Lung (tissue), 12 donors: ENCODE data around the gene GIT2. TPM values are rescaled to one million over a fixed set of nuclear protein-coding genes. Genes with fewer than 3 reads are reported as not detected.
"Not testable (repeated sequence)": the region's sequence is repeated elsewhere in the genome, so short reads cannot be mapped to it uniquely, and the experiment has no call there.

ENCODE experiments used
- ATAC-seq: fragments of 200-7000 bp; cut with Tn5 transposase; one replicate; pipeline ENCODE4 v1.9.1; 2020; ENCODE audit warnings: moderate number of reproducible peaks; ENCODE audit not compliant: insufficient read depth, low FRiP score
- DNase-seq, 3 donors: peaks; one replicate each; pipeline ENCODE4 v3.0.0-alpha.2; 2013 to 2017
- H3K27ac ChIP-seq, 2 donors: one replicate each; pipeline ENCODE4 v1.5.1; 2013; ENCODE audit warnings: mild to moderate bottlenecking in 2 of 2, moderate library complexity in 2 of 2, control low read depth in 1 of 2, inconsistent platforms in 1 of 2, low read depth in 1 of 2, low read length in 1 of 2
- H3K27me3 ChIP-seq, 3 donors: one replicate each; pipeline ENCODE4 v1.5.1; 2013; ENCODE audit warnings: low read length in 2 of 3; ENCODE audit not compliant: control insufficient read depth in 3 of 3, insufficient read depth in 3 of 3
- H3K36me3 ChIP-seq, 4 donors: one replicate each; pipeline ENCODE4 v1.5.1; 2013; ENCODE audit warnings: low read length in 4 of 4, mild to moderate bottlenecking in 1 of 4, moderate library complexity in 1 of 4; ENCODE audit not compliant: control insufficient read depth in 4 of 4, insufficient read depth in 4 of 4
- H3K4me1 ChIP-seq, 5 donors: one replicate each; pipeline ENCODE4 v1.5.1; 2013; ENCODE audit warnings: low read length in 5 of 5, mild to moderate bottlenecking in 2 of 5, moderate library complexity in 1 of 5; ENCODE audit not compliant: control insufficient read depth in 5 of 5, insufficient read depth in 5 of 5
- H3K4me3 ChIP-seq: one replicate; pipeline ENCODE4 v1.5.1; 2013; ENCODE audit warnings: mild to moderate bottlenecking, control low read depth, moderate library complexity
- H3K9ac ChIP-seq, 2 donors: one replicate each; pipeline ENCODE4 v1.5.1; 2013; ENCODE audit warnings: low read length in 2 of 2, control low read depth in 1 of 2; ENCODE audit not compliant: insufficient read depth in 1 of 2
- H3K9me3 ChIP-seq, 4 donors: one replicate each; pipeline ENCODE4 v1.5.1; 2013; ENCODE audit warnings: low read length in 3 of 4, mild to moderate bottlenecking in 1 of 4, moderate library complexity in 1 of 4; ENCODE audit not compliant: control insufficient read depth in 4 of 4, insufficient read depth in 3 of 4
- WGBS, 2 donors: extraction: QIAGEN DNeasy Blood & Tissue Kit; methylation state at CpG; one replicate each; pipeline ENCODE4 v1.1.7; 2013; 5-methylcytosine and 5-hydroxymethylcytosine counted together
- polyA plus RNA-seq, 2 donors: library from polyadenylated mRNA; stranded (reverse); fragments of 200-250 nt; gene quantifications; one replicate each; pipeline ENCODE4 v1.2.1, GENCODE V29; 2013
- total RNA-seq, 2 donors: library from RNA; depleted of rRNA in 1 of 2; stranded (reverse); fragments of >200 nt in 1 of 2; gene quantifications; one replicate each; pipeline ENCODE4 v1.2.1, GENCODE V29; 2014 to 2021
- TF ChIP-seq, protein P1 (sequence below): IDR thresholded peaks from 2 replicates; pipeline ENCODE4 v1.5.1; 2012; ENCODE audit warnings: mild to moderate bottlenecking; ENCODE audit errors: control extremely low read depth, extremely low read depth
- donor health status: control.
- donor health status: control.
- donor health status: Bipolar disorder and iron deficiency.
- donor health status: healthy.
- donor health status: DM: yes; HTN: yes; CAD: no.

The GIT2 gene
- total and polyA plus RNA-seq, 4 donors, result 13.5 to 75.8 (median 40.1) TPM

DNA sequence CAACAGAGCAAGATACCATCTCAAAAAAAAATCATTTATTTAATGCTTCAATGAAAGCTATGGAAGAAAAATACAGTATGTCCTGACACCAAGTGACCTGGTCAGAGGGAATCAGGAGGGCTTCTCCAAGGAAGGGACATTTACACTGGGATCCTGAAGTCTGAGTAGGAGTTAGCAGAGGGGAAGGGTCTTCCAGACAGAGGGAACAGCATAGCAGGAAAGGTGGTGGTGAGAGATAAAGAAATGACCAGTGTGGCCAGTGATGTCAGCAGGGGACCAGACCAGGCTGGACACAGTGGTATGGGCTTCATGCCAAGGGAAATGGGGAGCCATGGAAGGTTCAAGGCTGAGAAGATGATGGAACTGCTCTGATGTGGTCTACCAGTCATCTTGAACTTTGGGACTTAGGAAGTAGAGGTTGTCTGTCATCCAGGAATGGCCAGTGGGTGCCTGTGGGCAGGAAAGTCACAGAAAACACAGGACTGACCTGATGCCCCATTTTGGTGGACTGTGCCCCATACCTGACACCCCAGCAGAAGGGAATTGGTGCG lies 103.9 kb downstream of the GIT2 start:
- H3K27me3 ChIP-seq, result no peaks in the 10 kb centered on the region
- H3K9me3 ChIP-seq, result no peaks in the 10 kb centered on the region
- TF ChIP-seq, protein P1, sequence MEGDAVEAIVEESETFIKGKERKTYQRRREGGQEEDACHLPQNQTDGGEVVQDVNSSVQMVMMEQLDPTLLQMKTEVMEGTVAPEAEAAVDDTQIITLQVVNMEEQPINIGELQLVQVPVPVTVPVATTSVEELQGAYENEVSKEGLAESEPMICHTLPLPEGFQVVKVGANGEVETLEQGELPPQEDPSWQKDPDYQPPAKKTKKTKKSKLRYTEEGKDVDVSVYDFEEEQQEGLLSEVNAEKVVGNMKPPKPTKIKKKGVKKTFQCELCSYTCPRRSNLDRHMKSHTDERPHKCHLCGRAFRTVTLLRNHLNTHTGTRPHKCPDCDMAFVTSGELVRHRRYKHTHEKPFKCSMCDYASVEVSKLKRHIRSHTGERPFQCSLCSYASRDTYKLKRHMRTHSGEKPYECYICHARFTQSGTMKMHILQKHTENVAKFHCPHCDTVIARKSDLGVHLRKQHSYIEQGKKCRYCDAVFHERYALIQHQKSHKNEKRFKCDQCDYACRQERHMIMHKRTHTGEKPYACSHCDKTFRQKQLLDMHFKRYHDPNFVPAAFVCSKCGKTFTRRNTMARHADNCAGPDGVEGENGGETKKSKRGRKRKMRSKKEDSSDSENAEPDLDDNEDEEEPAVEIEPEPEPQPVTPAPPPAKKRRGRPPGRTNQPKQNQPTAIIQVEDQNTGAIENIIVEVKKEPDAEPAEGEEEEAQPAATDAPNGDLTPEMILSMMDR, result no peak
- DNase-seq (no peak), ATAC-seq (no peak)
- H3K27ac ChIP-seq, result no peak overlapping the region
- no peak overlapping the region for H3K9ac ChIP-seq
- 95 to 100% methylated on average over 1 of the region's 1 CpG for WGBS, 2 donors
- H3K4me1 ChIP-seq, result peaks cover 0 to 3% (median 0%) of the 10 kb centered on the region in 5 donors
- H3K4me3 ChIP-seq, result no peak overlapping the region
- no peaks in the 10 kb centered on the region for H3K36me3 ChIP-seq

- not testable (repeated sequence) for H3K9ac ChIP-seq, H3K4me1 ChIP-seq, H3K9me3 ChIP-seq, ATAC-seq, H3K4me3 ChIP-seq, H3K27me3 ChIP-seq, H3K36me3 ChIP-seq, H3K27ac ChIP-seq, DNase-seq
- WGBS, 2 donors, result 90 to 94% methylated on average over 7 of the region's 7 CpGs
These were observed 104.4 kb downstream of the GIT2 start for GRCh38 chr12:109891731-109892130.

DNA sequence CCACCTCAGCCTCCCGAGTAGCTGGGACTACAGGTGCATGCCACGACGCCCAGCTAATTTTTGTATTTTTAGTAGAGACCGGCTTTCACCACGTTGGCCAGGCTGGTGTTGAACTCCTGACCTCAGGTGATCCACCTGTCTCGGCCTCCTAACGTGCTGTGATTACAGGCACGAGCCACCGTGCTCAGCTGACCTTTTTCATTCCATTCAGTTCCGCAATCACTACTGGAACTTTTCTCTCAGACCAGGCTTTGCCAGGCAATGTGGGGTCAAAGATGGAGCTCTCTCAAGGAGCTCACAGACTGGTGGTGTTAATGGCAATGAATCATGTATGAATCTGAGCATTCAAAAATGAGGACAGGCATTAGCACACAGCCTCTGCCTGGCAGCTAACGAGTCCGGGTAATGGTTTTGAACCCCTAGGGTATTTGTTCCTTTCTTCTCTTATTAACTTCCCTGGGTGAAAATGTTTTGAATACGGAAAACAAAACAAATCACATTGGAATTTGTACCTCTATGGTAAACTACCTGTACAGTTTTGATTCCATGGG lies 105.5 kb downstream of the GIT2 start:
- no peak overlapping the region for H3K27ac ChIP-seq
- no peak for DNase-seq
- no peaks in the 10 kb centered on the region for H3K27me3 ChIP-seq
- no peaks in the 10 kb centered on the region for H3K36me3 ChIP-seq
- TF ChIP-seq, protein P1, result no peak
- WGBS, 2 donors, result 81 to 87% methylated on average over 13 of the region's 13 CpGs
- peaks cover 0 to 3% (median 0%) of the 10 kb centered on the region in 5 donors for H3K4me1 ChIP-seq
- no peak for ATAC-seq
- H3K9ac ChIP-seq, result no peak overlapping the region
- no peaks in the 10 kb centered on the region for H3K9me3 ChIP-seq
- no peak overlapping the region for H3K4me3 ChIP-seq

DNA sequence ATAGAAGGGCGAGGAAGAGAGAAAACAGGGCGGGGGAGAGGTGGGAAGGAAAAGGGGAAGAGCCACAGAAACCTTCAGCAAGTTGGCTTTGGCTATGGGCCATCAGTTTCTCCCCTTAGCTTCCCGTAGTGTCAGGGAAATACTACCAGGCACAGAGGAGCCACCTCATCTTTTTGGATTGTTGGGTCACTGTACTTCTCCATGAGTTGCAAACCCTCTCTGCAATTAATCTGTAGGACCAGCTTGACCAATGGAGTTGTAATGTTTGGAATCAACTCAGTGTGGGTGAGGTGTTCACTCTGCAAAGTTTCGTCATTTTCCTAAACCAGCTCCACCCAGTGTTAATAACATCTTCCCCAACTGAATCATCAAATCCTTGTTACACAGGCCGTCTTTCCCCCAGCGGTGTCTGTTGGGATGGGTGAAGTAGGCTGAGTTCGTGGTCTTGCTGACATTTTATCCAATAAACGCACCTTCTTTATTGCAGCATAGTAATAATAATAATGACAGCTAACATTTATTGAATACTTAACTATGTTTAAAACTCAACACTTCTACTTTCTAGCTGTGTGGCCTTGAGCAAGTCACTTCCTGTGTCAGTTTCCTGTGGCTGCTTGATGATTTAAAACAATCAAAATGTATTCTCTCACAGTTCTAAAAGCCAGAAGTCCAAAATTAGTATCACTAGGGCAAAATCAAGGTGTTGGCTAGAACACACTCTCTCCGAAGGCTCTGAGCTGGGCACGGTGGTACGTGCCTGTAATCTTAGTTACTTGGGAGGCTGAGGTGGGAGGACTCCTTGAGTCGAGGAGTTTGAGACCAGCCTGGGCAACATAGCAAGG lies 107.8 kb downstream of the GIT2 start:
- Histone ChIP-seq H3K9ac (no peak overlapping the region), H3K27me3 (no peaks in the 10 kb centered on the region), H3K4me3 (no peak overlapping the region), H3K9me3 (no peaks in the 10 kb centered on the region), H3K27ac (peak overlapping the region; percentile 5 to 79), H3K36me3 (no peaks in the 10 kb centered on the region), H3K4me1 (peaks cover 0 to 3% (median 0%) of the 10 kb centered on the region in 5 donors)
- TF ChIP-seq, protein P1, result no peak
- ATAC-seq (peak; percentile 56), DNase-seq (no peak)
- WGBS, 2 donors, result 25 to 44% methylated on average over 12 of the region's 12 CpGs
